ENCODE measurements around the gene CLIP1. TPM values are rescaled to one million over a fixed set of nuclear protein-coding genes. Genes with fewer than 3 reads are reported as not detected.
"Not testable (repeated sequence)": the region's sequence is repeated elsewhere in the genome, so short reads cannot be mapped to it uniquely, and the experiment has no call there.

CLIP1 gene
- total RNA-seq: 100 to 1,000 TPM in 1 of 2 donors, 10 to 100 TPM in 1; 91.2 to 180 TPM

DNA sequence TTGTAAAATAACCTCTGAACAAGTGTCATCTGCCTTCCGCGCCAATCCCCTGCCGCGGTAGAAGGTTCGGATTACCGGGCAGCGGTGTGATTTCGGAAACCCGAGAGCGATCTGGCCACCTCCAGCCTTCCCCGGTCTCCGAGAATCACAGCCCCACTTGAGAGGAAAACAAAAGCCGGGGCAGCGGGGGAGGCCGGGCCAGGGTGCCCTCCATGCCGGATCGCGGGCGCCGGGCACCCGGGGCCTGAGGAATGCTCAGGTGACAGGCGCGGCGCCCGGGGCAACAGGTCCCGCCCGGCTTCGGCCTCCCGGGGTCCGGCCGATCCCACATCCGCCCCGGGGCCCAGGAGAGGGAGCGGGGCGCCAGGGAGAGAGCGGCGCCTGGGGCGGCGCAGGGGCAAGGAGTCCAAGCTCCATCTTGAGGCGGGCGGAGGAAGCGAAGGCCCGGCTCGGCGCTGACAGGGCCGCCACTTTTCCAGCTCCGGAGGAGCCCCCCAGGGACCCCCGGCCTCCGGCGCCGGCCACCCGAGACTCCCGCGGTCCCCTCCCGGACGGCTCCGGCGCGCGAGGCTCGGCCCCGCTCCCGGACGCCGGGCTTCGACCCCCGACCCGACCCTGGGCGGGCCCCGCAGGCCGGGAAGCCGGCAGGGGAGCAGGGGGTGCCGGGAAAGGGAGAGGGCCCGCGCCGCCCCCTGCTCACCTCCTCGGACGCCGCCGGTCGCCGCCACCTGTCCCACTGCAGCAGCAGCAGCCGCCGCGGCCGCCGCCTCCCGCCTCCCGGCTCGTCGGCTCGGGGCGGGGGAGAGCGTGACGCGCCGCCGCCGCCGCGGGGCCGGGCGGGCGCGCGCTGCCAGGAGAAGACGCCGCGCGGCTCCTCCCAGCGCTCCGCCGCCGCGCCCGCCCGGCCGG, at the start of gene CLIP1:
Gene CLIP1, minus strand, starts transcription at position 849 of the 909 bp plus-strand sequence. CDS start 42,217 bp downstream, outside the sequence.
- H3K36me3 ChIP-seq: no peaks in the 10 kb centered on the region
- H3K4me3 ChIP-seq: peak within 1 kb of the TSS; percentile 90
- ATAC-seq (ENCODE audit: insufficient number of reproducible peaks, low FRiP score, low read depth): peak; percentile 62
- peaks cover 19 to 38% of the 10 kb centered on the region in 2 donors for H3K4me1 ChIP-seq (ENCODE audit: control insufficient read depth in 1 of 2, low read depth in 2 of 2)
- peak within 1 kb of the TSS; percentile 98 for H3K27ac ChIP-seq
- no peak for DNase-seq (ENCODE audit: low spot score)
- TF ChIP-seq, protein P1, sequence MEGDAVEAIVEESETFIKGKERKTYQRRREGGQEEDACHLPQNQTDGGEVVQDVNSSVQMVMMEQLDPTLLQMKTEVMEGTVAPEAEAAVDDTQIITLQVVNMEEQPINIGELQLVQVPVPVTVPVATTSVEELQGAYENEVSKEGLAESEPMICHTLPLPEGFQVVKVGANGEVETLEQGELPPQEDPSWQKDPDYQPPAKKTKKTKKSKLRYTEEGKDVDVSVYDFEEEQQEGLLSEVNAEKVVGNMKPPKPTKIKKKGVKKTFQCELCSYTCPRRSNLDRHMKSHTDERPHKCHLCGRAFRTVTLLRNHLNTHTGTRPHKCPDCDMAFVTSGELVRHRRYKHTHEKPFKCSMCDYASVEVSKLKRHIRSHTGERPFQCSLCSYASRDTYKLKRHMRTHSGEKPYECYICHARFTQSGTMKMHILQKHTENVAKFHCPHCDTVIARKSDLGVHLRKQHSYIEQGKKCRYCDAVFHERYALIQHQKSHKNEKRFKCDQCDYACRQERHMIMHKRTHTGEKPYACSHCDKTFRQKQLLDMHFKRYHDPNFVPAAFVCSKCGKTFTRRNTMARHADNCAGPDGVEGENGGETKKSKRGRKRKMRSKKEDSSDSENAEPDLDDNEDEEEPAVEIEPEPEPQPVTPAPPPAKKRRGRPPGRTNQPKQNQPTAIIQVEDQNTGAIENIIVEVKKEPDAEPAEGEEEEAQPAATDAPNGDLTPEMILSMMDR (IDR thresholded peaks at IDR 0.05): peak; percentile 49
- H3K27me3 ChIP-seq (replicated peaks; ENCODE audit: insufficient read depth): no peaks in the 10 kb centered on the region
- no peaks in the 10 kb centered on the region for H3K9me3 ChIP-seq

DNA sequence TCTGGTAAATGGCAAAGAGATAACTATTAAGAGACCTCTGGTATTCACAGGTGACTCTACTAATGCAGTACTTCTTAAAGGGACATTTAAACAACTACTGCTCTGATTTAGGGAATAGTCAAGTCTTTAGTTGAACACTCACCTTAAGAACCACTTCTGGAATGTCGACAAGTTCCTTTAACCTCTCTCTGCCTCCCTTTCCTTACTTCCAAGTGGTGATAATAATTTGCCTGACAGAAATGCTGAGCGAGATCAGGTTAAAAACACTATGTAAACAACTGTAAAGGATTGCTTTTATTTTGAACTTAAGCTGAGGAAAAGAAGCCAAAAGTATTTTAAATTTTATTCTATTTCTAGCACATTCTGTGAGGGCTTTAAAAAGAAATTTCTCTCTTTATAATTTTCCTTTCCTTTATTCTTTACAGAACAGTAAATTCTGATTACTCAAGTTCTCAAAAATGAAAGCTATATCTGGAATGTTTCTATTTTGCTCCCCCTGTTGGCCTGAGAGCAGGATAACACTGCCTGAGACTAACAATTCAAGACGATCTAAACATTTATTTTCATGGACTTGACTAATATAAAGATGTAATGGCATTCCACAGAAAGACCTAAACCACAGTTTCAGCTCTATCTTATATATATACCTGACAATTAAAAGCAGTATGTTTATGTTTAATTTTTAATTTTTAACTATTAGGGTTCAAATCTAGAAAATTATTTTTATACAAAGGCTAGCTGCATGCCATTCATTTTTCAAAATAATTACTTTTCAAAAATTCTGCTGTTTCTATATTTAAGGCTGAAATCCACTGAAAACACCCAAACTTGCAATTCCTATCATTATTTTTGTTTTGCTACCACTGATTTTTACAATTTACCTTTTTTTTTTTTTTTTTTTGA, 49.1 kb upstream of the CLIP1 start:
- Histone ChIP-seq H3K27ac (peak overlapping the region; percentile 68 to 72), H3K4me1 (ENCODE audit: control insufficient read depth in 1 of 2, low read depth in 2 of 2) (peaks cover 0 to 13% of the 10 kb centered on the region in 2 donors), H3K36me3 (peaks cover 28% of the 10 kb centered on the region), H3K4me3 (peak overlapping the region; percentile 43), H3K9me3 (no peaks in the 10 kb centered on the region), H3K27me3 (replicated peaks; ENCODE audit: insufficient read depth) (no peaks in the 10 kb centered on the region)
- DNase-seq (ENCODE audit: low spot score) (no peak), ATAC-seq (ENCODE audit: insufficient number of reproducible peaks, low FRiP score, low read depth) (no peak)
- TF ChIP-seq, protein P1 (IDR thresholded peaks at IDR 0.05): peak; percentile 76

DNA sequence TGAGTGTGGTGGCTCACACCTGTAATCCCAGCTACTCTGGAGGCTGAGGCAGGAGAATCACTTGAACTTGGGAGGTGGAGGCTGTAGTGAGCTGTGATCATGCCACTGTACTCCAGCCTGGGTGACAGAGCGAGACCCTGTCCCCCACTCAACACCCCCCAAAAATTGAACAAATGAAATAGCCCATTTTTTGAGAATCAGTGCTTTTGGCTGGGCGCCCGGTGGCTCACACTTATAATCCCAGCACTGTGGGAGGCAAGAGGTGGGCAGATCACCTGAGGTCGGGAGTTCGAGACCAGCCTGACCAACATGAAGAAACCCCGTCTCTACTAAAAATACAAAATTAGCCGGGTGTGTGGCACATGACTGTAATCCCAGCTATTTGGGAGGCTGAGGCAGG, 48.1 kb upstream of the CLIP1 start:
- DNase-seq (ENCODE audit: low spot score); H3K4me3 ChIP-seq; H3K27me3 ChIP-seq (replicated peaks; ENCODE audit: insufficient read depth); ATAC-seq (ENCODE audit: insufficient number of reproducible peaks, low FRiP score, low read depth); H3K9me3 ChIP-seq: not testable (repeated sequence)
- Histone ChIP-seq H3K27ac (peak overlapping the region in 1 of 2 donors; percentile 68), H3K4me1 (ENCODE audit: control insufficient read depth in 1 of 2, low read depth in 2 of 2) (peaks cover 0 to 13% of the 10 kb centered on the region in 2 donors), H3K36me3 (peaks cover 23% of the 10 kb centered on the region)

DNA sequence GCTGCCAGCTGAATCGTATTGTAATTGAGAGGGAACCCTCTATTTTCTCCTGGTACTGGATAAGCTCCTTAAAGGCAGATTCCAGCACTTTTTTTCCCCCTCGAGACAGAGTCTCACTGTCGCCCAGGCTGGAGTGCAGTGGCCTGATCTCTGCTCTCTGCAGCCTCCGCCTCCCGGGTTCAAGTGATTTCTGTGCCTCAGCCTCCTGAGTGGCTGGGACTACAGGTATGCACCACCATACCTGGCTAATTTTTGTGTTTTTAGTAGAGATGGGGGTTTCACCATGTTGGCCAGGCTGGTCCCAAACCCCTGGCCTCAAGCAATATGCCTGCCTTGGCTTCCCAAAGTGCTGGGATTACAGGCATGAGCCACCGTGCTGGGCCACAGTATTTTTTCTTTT, 47.4 kb upstream of the CLIP1 start:
- not testable (repeated sequence) for H3K27me3 ChIP-seq (replicated peaks; ENCODE audit: insufficient read depth); ATAC-seq (ENCODE audit: insufficient number of reproducible peaks, low FRiP score, low read depth); H3K27ac ChIP-seq; DNase-seq (ENCODE audit: low spot score); H3K4me3 ChIP-seq; H3K9me3 ChIP-seq
- peaks cover 0 to 13% of the 10 kb centered on the region in 2 donors for H3K4me1 ChIP-seq (ENCODE audit: control insufficient read depth in 1 of 2, low read depth in 2 of 2)
- peaks cover 15% of the 10 kb centered on the region for H3K36me3 ChIP-seq

DNA sequence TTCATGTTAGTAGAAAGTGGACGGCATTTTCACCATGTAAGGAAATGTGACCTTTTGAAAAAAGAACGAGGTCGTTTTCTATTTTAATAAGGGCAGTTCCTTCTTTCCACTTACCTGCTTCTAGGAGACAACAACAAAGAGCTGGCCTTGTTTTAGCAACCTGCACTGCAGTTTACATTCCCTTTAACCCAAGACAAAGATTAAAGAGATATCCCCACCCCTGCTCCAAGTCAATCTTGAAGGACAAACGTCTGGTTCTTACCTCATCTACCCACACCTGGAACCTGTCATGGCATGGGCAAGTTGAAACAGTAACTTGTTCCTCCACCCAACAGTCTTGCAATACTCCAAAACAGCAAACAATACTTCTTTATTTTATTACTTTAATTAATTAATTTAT, 45.5 kb upstream of the CLIP1 start:
- Histone ChIP-seq H3K27ac (no peak overlapping the region), H3K27me3 (replicated peaks; ENCODE audit: insufficient read depth) (no peaks in the 10 kb centered on the region), H3K9me3 (no peaks in the 10 kb centered on the region), H3K4me1 (ENCODE audit: control insufficient read depth in 1 of 2, low read depth in 2 of 2) (peaks cover 4 to 23% of the 10 kb centered on the region in 2 donors), H3K36me3 (no peaks in the 10 kb centered on the region), H3K4me3 (no peak overlapping the region)
- TF ChIP-seq, protein P1 (IDR thresholded peaks at IDR 0.05): no peak
- DNase-seq (ENCODE audit: low spot score): no peak
- no peak for ATAC-seq (ENCODE audit: insufficient number of reproducible peaks, low FRiP score, low read depth)

DNA sequence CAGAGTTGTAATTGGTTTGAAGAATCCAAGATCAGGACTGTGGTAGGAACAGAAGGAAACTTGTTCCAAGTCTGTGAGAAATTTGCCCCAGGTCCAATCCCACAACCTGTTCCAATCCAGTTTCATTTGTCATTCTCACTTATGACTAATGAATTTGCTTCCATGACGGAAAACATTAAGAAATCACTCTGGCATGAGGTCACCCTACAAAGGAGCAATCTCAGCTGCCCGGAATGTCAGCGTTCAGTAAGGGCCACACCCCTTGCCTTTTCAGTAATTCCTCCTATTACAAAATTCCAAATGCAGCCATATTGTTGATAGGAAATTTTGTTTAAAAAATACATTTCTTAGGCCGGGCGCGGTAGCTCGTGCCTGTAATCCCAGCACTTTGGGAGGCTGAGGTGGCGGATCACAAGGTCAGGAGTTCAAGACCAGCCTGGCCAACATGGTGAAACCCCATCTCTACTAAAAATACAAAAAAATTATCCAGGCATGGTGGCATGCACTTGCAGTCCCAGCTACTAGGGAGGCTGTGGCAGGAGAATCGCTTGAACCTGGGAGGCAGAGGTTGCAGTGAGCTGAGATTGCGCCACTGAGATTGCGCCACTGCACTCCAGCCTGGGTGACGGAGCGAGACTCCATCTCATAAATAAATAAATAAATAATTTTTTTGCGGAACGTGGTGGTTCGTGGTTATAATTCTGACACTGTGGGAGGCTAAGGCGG, 42.0 kb upstream of the CLIP1 start:
- peak; percentile 100 for ATAC-seq (ENCODE audit: insufficient number of reproducible peaks, low FRiP score, low read depth)
- peak overlapping the region; percentile 61 to 80 for H3K27ac ChIP-seq
- not testable (repeated sequence) for H3K9me3 ChIP-seq; H3K4me1 ChIP-seq (ENCODE audit: control insufficient read depth in 1 of 2, low read depth in 2 of 2); H3K4me3 ChIP-seq; H3K27me3 ChIP-seq (replicated peaks; ENCODE audit: insufficient read depth); H3K36me3 ChIP-seq
- peak; percentile 27 for DNase-seq (ENCODE audit: low spot score)

Data from thoracic aorta (tissue), 2 donors.